ENCODE results near the gene MMP11. TPM values are rescaled to one million over a fixed set of nuclear protein-coding genes. Genes with fewer than 3 reads are reported as not detected.

MMP11 gene
- total and polyA plus RNA-seq, 4 donors, result 4.3 to 7.7 (median 6.6) TPM

GRCh38 chr22:23800297-23801237 is 27.9 kb downstream of the MMP11 start:
- DNase-seq (ENCODE audit: low read depth in 4 of 6, low spot score in 6 of 6), result no peak
- WGBS (ENCODE audit: insufficient coverage), result 93% methylated on average over 18 of the region's 18 CpGs
- Histone ChIP-seq H3K27me3 (ENCODE audit: control insufficient read depth, insufficient read depth, low read length) (no peaks in the 10 kb centered on the region), H3K4me3 (ENCODE audit: low read depth, low read length) (no peak overlapping the region), H3K9me3 (ENCODE audit: control insufficient read depth, insufficient read depth, low read length) (no peaks in the 10 kb centered on the region), H3K27ac (ENCODE audit: low read depth, low read length) (no peak overlapping the region), H3K4me1 (ENCODE audit: control insufficient read depth, insufficient read depth, low read length) (no peaks in the 10 kb centered on the region), H3K36me3 (ENCODE audit: control insufficient read depth, insufficient read depth, low read length) (peaks cover 88% of the 10 kb centered on the region)

- no peaks in the 10 kb centered on the region for H3K27me3 ChIP-seq (ENCODE audit: control insufficient read depth, insufficient read depth, low read length)
- H3K4me1 ChIP-seq (ENCODE audit: control insufficient read depth, insufficient read depth, low read length), result no peaks in the 10 kb centered on the region
- 95% methylated on average over 9 of the region's 11 CpGs for WGBS (ENCODE audit: insufficient coverage)
- DNase-seq (ENCODE audit: low read depth in 4 of 6, low spot score in 6 of 6), result no peak
- no peak overlapping the region for H3K27ac ChIP-seq (ENCODE audit: low read depth, low read length)
- H3K36me3 ChIP-seq (ENCODE audit: control insufficient read depth, insufficient read depth, low read length), result peaks cover 89% of the 10 kb centered on the region
- no peak overlapping the region for H3K4me3 ChIP-seq (ENCODE audit: low read depth, low read length)
- no peaks in the 10 kb centered on the region for H3K9me3 ChIP-seq (ENCODE audit: control insufficient read depth, insufficient read depth, low read length)
Measured at GRCh38 chr22:23801238-23801821, 28.7 kb downstream of the MMP11 start.

GRCh38 chr22:23801886-23802377 is 29.3 kb downstream of the MMP11 start:
- no peak overlapping the region for H3K27ac ChIP-seq (ENCODE audit: low read depth, low read length)
- peaks cover 88% of the 10 kb centered on the region for H3K36me3 ChIP-seq (ENCODE audit: control insufficient read depth, insufficient read depth, low read length)
- no peaks in the 10 kb centered on the region for H3K9me3 ChIP-seq (ENCODE audit: control insufficient read depth, insufficient read depth, low read length)
- H3K4me3 ChIP-seq (ENCODE audit: low read depth, low read length), result no peak overlapping the region
- 90% methylated on average over 8 of the region's 8 CpGs for whole genome bisulfite sequencing (ENCODE audit: insufficient coverage)
- no peaks in the 10 kb centered on the region for H3K27me3 ChIP-seq (ENCODE audit: control insufficient read depth, insufficient read depth, low read length)
- no peak for DNase-seq (ENCODE audit: low read depth in 4 of 6, low spot score in 6 of 6)
- no peaks in the 10 kb centered on the region for H3K4me1 ChIP-seq (ENCODE audit: control insufficient read depth, insufficient read depth, low read length)

- Histone ChIP-seq H3K4me1 (ENCODE audit: control insufficient read depth, insufficient read depth, low read length) (no peaks in the 10 kb centered on the region), H3K36me3 (ENCODE audit: control insufficient read depth, insufficient read depth, low read length) (peaks cover 86% of the 10 kb centered on the region), H3K27me3 (ENCODE audit: control insufficient read depth, insufficient read depth, low read length) (no peaks in the 10 kb centered on the region), H3K9me3 (ENCODE audit: control insufficient read depth, insufficient read depth, low read length) (no peaks in the 10 kb centered on the region), H3K4me3 (ENCODE audit: low read depth, low read length) (no peak overlapping the region), H3K27ac (ENCODE audit: low read depth, low read length) (no peak overlapping the region)
- DNase-seq (ENCODE audit: low read depth in 4 of 6, low spot score in 6 of 6), result no peak
- 70% methylated on average over 21 of the region's 21 CpGs for WGBS (ENCODE audit: insufficient coverage)
Measured at GRCh38 chr22:23803001-23803819, 30.6 kb downstream of the MMP11 start.

- Histone ChIP-seq H3K9me3 (ENCODE audit: control insufficient read depth, insufficient read depth, low read length) (no peaks in the 10 kb centered on the region), H3K27me3 (ENCODE audit: control insufficient read depth, insufficient read depth, low read length) (no peaks in the 10 kb centered on the region), H3K36me3 (ENCODE audit: control insufficient read depth, insufficient read depth, low read length) (peaks cover 80% of the 10 kb centered on the region), H3K4me3 (ENCODE audit: low read depth, low read length) (no peak overlapping the region), H3K27ac (ENCODE audit: low read depth, low read length) (no peak overlapping the region), H3K4me1 (ENCODE audit: control insufficient read depth, insufficient read depth, low read length) (no peaks in the 10 kb centered on the region)
- DNase-seq (ENCODE audit: low read depth in 4 of 6, low spot score in 6 of 6), result no peak
- 81% methylated on average over 11 of the region's 12 CpGs for WGBS (ENCODE audit: insufficient coverage)
Measured at GRCh38 chr22:23804781-23805291, 32.2 kb downstream of the MMP11 start.

GRCh38 chr22:23806837-23807236 is 34.2 kb downstream of the MMP11 start:
- no peak overlapping the region for H3K27ac ChIP-seq (ENCODE audit: low read depth, low read length)
- no peaks in the 10 kb centered on the region for H3K9me3 ChIP-seq (ENCODE audit: control insufficient read depth, insufficient read depth, low read length)
- no peak for DNase-seq (ENCODE audit: low read depth in 4 of 6, low spot score in 6 of 6)
- no peaks in the 10 kb centered on the region for H3K27me3 ChIP-seq (ENCODE audit: control insufficient read depth, insufficient read depth, low read length)
- no CpG with 5 or more reads among the region's 1 CpG for WGBS (ENCODE audit: insufficient coverage)
- H3K4me3 ChIP-seq (ENCODE audit: low read depth, low read length), result no peak overlapping the region
- peaks cover 69% of the 10 kb centered on the region for H3K36me3 ChIP-seq (ENCODE audit: control insufficient read depth, insufficient read depth, low read length)
- no peaks in the 10 kb centered on the region for H3K4me1 ChIP-seq (ENCODE audit: control insufficient read depth, insufficient read depth, low read length)

DNA sequence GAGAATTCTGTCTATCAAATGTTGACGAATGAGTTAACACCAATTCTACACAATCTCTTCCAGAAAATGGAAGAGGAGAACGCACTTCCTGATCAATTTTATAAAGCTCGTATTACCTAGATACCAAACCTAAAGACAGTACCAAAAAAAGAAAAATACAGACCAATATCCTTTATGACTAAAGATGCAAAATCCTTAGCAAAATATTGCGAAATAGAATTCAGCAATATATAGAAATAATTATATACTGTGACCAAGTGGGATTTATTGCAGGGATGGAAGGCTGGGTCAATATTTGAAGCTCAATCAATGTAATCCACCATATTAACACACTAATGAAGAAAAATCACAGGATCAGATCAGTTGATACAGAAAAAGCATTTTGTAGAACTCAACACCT is 39.7 kb downstream of the MMP11 start:
- Histone ChIP-seq H3K4me1 (ENCODE audit: control insufficient read depth, insufficient read depth, low read length) (no peaks in the 10 kb centered on the region), H3K27me3 (ENCODE audit: control insufficient read depth, insufficient read depth, low read length) (no peaks in the 10 kb centered on the region), H3K4me3 (ENCODE audit: low read depth, low read length) (no peak overlapping the region), H3K36me3 (ENCODE audit: control insufficient read depth, insufficient read depth, low read length) (peaks cover 58% of the 10 kb centered on the region), H3K9me3 (ENCODE audit: control insufficient read depth, insufficient read depth, low read length) (no peaks in the 10 kb centered on the region), H3K27ac (ENCODE audit: low read depth, low read length) (no peak overlapping the region)
- no peak for DNase-seq (ENCODE audit: low read depth in 4 of 6, low spot score in 6 of 6)
- 100% methylated on average over 1 of the region's 4 CpGs for WGBS (ENCODE audit: insufficient coverage)

DNA sequence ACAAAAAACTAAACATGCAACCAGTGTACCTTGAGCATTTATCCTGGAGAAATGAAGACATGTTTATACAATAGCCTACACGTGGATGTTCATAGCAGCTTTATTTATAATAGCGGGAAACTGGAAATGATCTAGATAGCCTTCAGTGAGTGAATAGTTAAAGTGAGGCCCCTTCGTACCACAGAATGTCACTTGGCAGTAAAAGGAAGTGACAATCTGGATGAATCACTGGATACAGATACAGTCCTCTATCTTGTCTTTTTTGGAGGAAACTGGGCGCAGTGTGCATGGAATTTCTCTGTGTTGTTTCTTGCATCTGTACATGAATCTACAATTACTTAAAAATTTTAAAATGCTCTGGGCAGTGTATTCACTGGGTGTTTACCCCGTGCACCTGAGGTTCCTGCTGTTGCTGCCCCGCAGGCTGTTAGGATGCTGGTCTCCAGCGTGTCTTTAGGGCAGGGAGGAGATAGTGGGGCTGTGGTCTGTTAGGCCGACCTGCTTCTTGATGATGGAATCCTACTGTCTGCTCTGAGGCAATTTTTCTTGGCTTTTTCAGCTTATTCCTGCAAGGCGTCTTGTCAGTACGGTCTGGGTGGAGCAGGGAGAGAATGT is 43.0 kb downstream of the MMP11 start:
- H3K9me3 ChIP-seq (ENCODE audit: control insufficient read depth, insufficient read depth, low read length), result no peaks in the 10 kb centered on the region
- no peak for DNase-seq (ENCODE audit: low read depth in 4 of 6, low spot score in 6 of 6)
- 85% methylated on average over 7 of the region's 10 CpGs for WGBS (ENCODE audit: insufficient coverage)
- peaks cover 76% of the 10 kb centered on the region for H3K36me3 ChIP-seq (ENCODE audit: control insufficient read depth, insufficient read depth, low read length)
- H3K27ac ChIP-seq (ENCODE audit: low read depth, low read length), result no peak overlapping the region
- no peaks in the 10 kb centered on the region for H3K27me3 ChIP-seq (ENCODE audit: control insufficient read depth, insufficient read depth, low read length)
- H3K4me3 ChIP-seq (ENCODE audit: low read depth, low read length), result no peak overlapping the region
- no peaks in the 10 kb centered on the region for H3K4me1 ChIP-seq (ENCODE audit: control insufficient read depth, insufficient read depth, low read length)

Measured in spinal cord (tissue), 10 donors.